Adrenal gland (tissue), 5 donors: ENCODE results near the gene HMCN2.

Source experiments
- CTCF ChIP-seq, 6 experiments: fragments of 450-650 bp in 4 of 6; fragments of 200-600 bp in 2 of 6; sonication (generic) in 1 of 6; IDR thresholded peaks; 1 replicate in 5 of 6; 2 replicates in 1 of 6; pipeline versions ENCODE4 v1.5.1 to v1.8.0; 2016 to 2021; ENCODE audit warnings: antibody characterized with exemption in 6 of 6, mild to moderate bottlenecking in 2 of 6, moderate library complexity in 1 of 6
- POLR2A ChIP-seq, 2 donors: fragments of 450-650 bp; IDR thresholded peaks; one replicate each; pipeline ENCODE4 v1.6.1; 2017; ENCODE audit warnings: antibody characterized with exemption in 2 of 2, mild to moderate bottlenecking in 2 of 2, moderate library complexity in 1 of 2
- donor health status: DM: no; HTN: no; CAD: no.

DNA sequence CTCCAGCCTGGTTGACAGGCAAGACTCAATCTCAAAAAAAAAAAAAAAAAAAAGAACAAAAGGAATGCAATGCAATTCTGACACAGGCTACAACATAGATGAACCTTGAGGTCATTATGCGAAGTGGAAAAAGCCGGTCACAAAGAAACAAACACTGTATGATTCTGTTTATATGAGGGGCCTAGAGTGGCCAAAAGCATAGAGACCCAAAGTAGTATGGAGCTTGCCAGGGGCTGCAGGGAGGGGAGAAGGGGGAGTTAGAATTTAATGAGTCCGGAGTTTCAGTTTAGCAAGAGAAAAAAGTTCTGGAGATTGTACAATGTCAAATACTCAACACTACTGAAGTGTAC is 146.0 kb downstream of the HMCN2 start:
- TF ChIP-seq POLR2A (IDR thresholded peaks at IDR 0.05): no peak
- TF ChIP-seq CTCF (IDR thresholded peaks at IDR 0.05): no peak
